ENCODE measurements around the gene CNST. TPM values are rescaled to one million over a fixed set of nuclear protein-coding genes. Genes with fewer than 3 reads are reported as not detected.

The CNST gene
- total RNA-seq, 1 experiment from 2014 or later = 14.8 TPM

GRCh38 chr1:246651012-246651695 is 84.9 kb downstream of the CNST start:
- intact Hi-C loops (cut with micrococcal nuclease; ENCODE audit: unreplicated experiment) = no loop called here
- no peaks in the 10 kb centered on the region for H3K27me3 Mint-ChIP-seq (ENCODE audit: insufficient read depth, unreplicated experiment)
- H3K36me3 ChIP-seq (ENCODE audit: control insufficient read depth, insufficient read depth, low read length) = peaks cover 2% of the 10 kb centered on the region
- no peak overlapping the region for H3K4me3 Mint-ChIP-seq (ENCODE audit: unreplicated experiment)
- peaks cover 4% of the 10 kb centered on the region for H3K36me3 Mint-ChIP-seq (ENCODE audit: insufficient read depth, unreplicated experiment)
- no peaks in the 10 kb centered on the region for H3K9me3 Mint-ChIP-seq (ENCODE audit: unreplicated experiment)
- no peaks in the 10 kb centered on the region for H3K4me1 ChIP-seq
- no peaks in the 10 kb centered on the region for H3K27me3 ChIP-seq (replicated peaks; ENCODE audit: control insufficient read depth, insufficient read depth, low read length)
- no peak overlapping the region for H3K27ac Mint-ChIP-seq (ENCODE audit: unreplicated experiment)
- no peaks in the 10 kb centered on the region for H3K4me1 Mint-ChIP-seq (ENCODE audit: low read depth, unreplicated experiment)
- no peak for TF ChIP-seq CTCF (IDR thresholded peaks at IDR 0.05; ENCODE audit: insufficient read depth in 1 of 2, low read depth in 1 of 2, low read length in 1 of 2, severe bottlenecking in 1 of 2, unreplicated experiment in 1 of 2)
- H3K4me3 ChIP-seq (ENCODE audit: low read depth, low read length) = no peak overlapping the region
- ChIA-PET CTCF (no interaction called here), POLR2A (no interaction called here)
- no peak for DNase-seq
- BruUV-seq (replicated peaks) = no TSS peak
- H3K9me3 ChIP-seq = no peaks in the 10 kb centered on the region

- no peaks in the 10 kb centered on the region for H3K9me3 Mint-ChIP-seq (ENCODE audit: unreplicated experiment)
- no peaks in the 10 kb centered on the region for H3K36me3 Mint-ChIP-seq (ENCODE audit: insufficient read depth, unreplicated experiment)
- Histone ChIP-seq H3K9me3 (no peaks in the 10 kb centered on the region), H3K36me3 (ENCODE audit: control insufficient read depth, insufficient read depth, low read length) (peaks cover 2% of the 10 kb centered on the region; the same call in 1 of the 2 replicates), H3K4me1 (no peaks in the 10 kb centered on the region), H3K4me3 (ENCODE audit: low read depth, low read length) (no peak overlapping the region), H3K27me3 (replicated peaks; ENCODE audit: control insufficient read depth, insufficient read depth, low read length) (no peaks in the 10 kb centered on the region)
- CTCF ChIA-PET = no interaction called here
- H3K27me3 Mint-ChIP-seq (ENCODE audit: insufficient read depth, unreplicated experiment) = no peaks in the 10 kb centered on the region
- intact Hi-C loops (cut with micrococcal nuclease; ENCODE audit: unreplicated experiment) = no loop called here
- TF ChIP-seq CTCF (IDR thresholded peaks at IDR 0.05; ENCODE audit: insufficient read depth in 1 of 2, low read depth in 1 of 2, low read length in 1 of 2, severe bottlenecking in 1 of 2, unreplicated experiment in 1 of 2) = no peak
- H3K4me3 Mint-ChIP-seq (ENCODE audit: unreplicated experiment) = no peak overlapping the region
- no peak for DNase-seq
- peaks cover 10% of the 10 kb centered on the region for H3K4me1 Mint-ChIP-seq (ENCODE audit: low read depth, unreplicated experiment)
- H3K27ac Mint-ChIP-seq (ENCODE audit: unreplicated experiment) = no peak overlapping the region
- no TSS peak for BruUV-seq (replicated peaks)
- POLR2A ChIA-PET = no interaction called here
Observed at GRCh38 chr1:246658567-246658966, 92.3 kb downstream of the CNST start.

GRCh38 chr1:246659594-246660140 is 93.4 kb downstream of the CNST start:
- ChIA-PET CTCF (no interaction called here), POLR2A (no interaction called here)
- Histone ChIP-seq H3K27me3 (replicated peaks; ENCODE audit: control insufficient read depth, insufficient read depth, low read length) (no peaks in the 10 kb centered on the region), H3K36me3 (ENCODE audit: control insufficient read depth, insufficient read depth, low read length) (no peaks in the 10 kb centered on the region), H3K4me1 (no peaks in the 10 kb centered on the region), H3K9me3 (no peaks in the 10 kb centered on the region), H3K4me3 (ENCODE audit: low read depth, low read length) (no peak overlapping the region)
- Mint-ChIP-seq H3K4me1 (ENCODE audit: low read depth, unreplicated experiment) (peaks cover 10% of the 10 kb centered on the region), H3K27me3 (ENCODE audit: insufficient read depth, unreplicated experiment) (no peaks in the 10 kb centered on the region), H3K9me3 (ENCODE audit: unreplicated experiment) (no peaks in the 10 kb centered on the region), H3K27ac (ENCODE audit: unreplicated experiment) (no peak overlapping the region), H3K36me3 (ENCODE audit: insufficient read depth, unreplicated experiment) (no peaks in the 10 kb centered on the region), H3K4me3 (ENCODE audit: unreplicated experiment) (no peak overlapping the region)
- TF ChIP-seq CTCF (IDR thresholded peaks at IDR 0.05; ENCODE audit: insufficient read depth in 1 of 2, low read depth in 1 of 2, low read length in 1 of 2, severe bottlenecking in 1 of 2, unreplicated experiment in 1 of 2) = no peak
- intact Hi-C loops (cut with micrococcal nuclease; ENCODE audit: unreplicated experiment) = no loop called here
- no TSS peak for BruUV-seq (replicated peaks)
- DNase-seq = no peak

All from Caco-2 (cell line).